SU-DHL-6 (cell line): Measurements from ENCODE around the gene LBH.

Source experiments
- H2AFZ ChIP-seq: fragments of 200-600 bp; sonication (generic); 2 replicates; pipeline ENCODE4 v1.6.1; 2014; ENCODE audit warnings: low read depth, mild to moderate bottlenecking, moderate library complexity, mixed read lengths, antibody characterized with exemption, low read length; ENCODE audit not compliant: severe bottlenecking
- H3F3A ChIP-seq: fragments of 200-600 bp; shearing (Covaris generic); 2 replicates; pipeline ENCODE4 v1.6.0; 2016; ENCODE audit warnings: antibody characterized with exemption, mild to moderate bottlenecking; ENCODE audit not compliant: insufficient read depth
- H3K27ac ChIP-seq: fragments of 200-600 bp; sonication (generic); 2 replicates; pipeline ENCODE4 v1.5.1; 2016; ENCODE audit warnings: low read depth, mild to moderate bottlenecking, low read length, moderate library complexity, mixed read lengths
- H3K27me3 ChIP-seq: fragments of 200-600 bp; sonication (generic), shearing (Covaris generic); 2 replicates; pipeline ENCODE4 v1.6.0; 2014; ENCODE audit warnings: mild to moderate bottlenecking, low read length
- H3K36me3 ChIP-seq: fragments of 200-600 bp; sonication (generic); 2 replicates; pipeline ENCODE4 v1.6.1; 2014; ENCODE audit warnings: mild to moderate bottlenecking, low read length, mixed read lengths
- H3K4me2 ChIP-seq: fragments of 300-600, 200-600 bp; shearing (Covaris generic), sonication (generic); 2 replicates; pipeline ENCODE4 v1.6.0; 2014; ENCODE audit warnings: low read length, low read depth, mild to moderate bottlenecking; ENCODE audit not compliant: poor library complexity, severe bottlenecking
- H3K4me3 ChIP-seq: fragments of 200-600 bp; sonication (generic); 2 replicates; pipeline ENCODE4 v1.5.1; 2014; ENCODE audit warnings: antibody characterized with exemption, low read length, mild to moderate bottlenecking, mixed read lengths; ENCODE audit not compliant: insufficient read depth, poor library complexity, severe bottlenecking
- H3K79me2 ChIP-seq: fragments of 200-600 bp; sonication (generic); 2 replicates; pipeline ENCODE4 v1.6.1; 2014; ENCODE audit warnings: mild to moderate bottlenecking, low read length, moderate library complexity; ENCODE audit not compliant: insufficient read depth
- H3K9ac ChIP-seq: fragments of 200-600 bp; sonication (generic); 2 replicates; pipeline ENCODE4 v1.7.0; 2014; ENCODE audit warnings: mild to moderate bottlenecking, low read length
- H3K9me2 ChIP-seq: fragments of 200-600 bp; sonication (generic); replicated peaks from 2 replicates; pipeline ENCODE4 v1.6.1; 2014; ENCODE audit warnings: low read length; ENCODE audit not compliant: insufficient read depth
- H3K9me3 ChIP-seq: fragments of 200-600 bp; sonication (generic); 2 replicates; pipeline ENCODE4 v1.6.1; 2014; ENCODE audit warnings: low read length, mixed read lengths; ENCODE audit not compliant: insufficient read depth
- H4K20me1 ChIP-seq: fragments of 200-600 bp; sonication (generic); 2 replicates; pipeline ENCODE4 v1.6.1; 2014; ENCODE audit warnings: low read depth, mild to moderate bottlenecking, antibody characterized with exemption, low read length, moderate library complexity, mixed read lengths
- EZH2phosphoT487 ChIP-seq: fragments of 200-600 bp; sonication (generic), shearing (Covaris generic); conservative IDR thresholded peaks from 2 replicates; pipeline ENCODE4 v1.6.1; 2018; ENCODE audit warnings: mild to moderate bottlenecking, antibody characterized with exemption, low read length, moderate library complexity, mixed read lengths
- TF ChIP-seq, protein P1 (sequence below): fragments of 200-600 bp; sonication (generic); IDR thresholded peaks from one replicate; pipeline ENCODE4 v1.5.1; 2017; ENCODE audit warnings: antibody characterized with exemption, mild to moderate bottlenecking, low read length, moderate library complexity; ENCODE audit not compliant: insufficient read depth, poor library complexity, severe bottlenecking

Gene LBH

DNA sequence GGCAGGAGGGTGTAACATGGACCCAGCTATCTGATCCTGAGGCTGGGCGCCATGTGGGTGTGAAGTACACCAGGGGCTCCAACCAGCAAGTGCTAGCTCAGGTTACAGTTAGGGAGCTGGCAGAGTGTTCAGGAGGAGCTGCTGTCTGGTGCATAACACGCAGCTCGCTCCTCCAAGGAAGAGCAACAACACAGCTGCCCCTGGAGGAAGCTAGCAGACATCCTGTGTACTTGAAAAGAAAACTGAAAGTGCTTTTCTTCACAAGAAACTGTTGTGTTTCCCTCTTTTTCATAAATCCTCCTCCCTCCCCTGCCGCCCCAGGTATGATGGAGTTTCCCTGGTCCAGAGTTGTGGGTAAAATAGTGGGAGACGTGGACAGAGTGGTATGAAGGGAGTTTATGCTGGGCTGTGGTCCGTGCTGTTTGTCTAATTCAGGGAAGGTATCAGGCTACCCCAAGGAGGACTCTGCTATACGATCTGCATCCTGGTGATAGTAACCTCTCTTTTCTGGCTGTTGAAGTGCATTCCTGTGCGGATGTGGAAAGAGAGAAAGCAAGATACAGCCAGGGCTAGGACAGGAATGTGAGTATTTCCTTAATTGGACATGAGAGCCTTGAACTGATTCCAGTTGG, 6.1 kb upstream of the LBH start:
- no peaks in the 10 kb centered on the region for H3K9me2 ChIP-seq
- H3F3A ChIP-seq: peaks cover 2% of the 10 kb centered on the region; the same call in 1 of the 2 replicates
- no peak overlapping the region for H3K27ac ChIP-seq
- no peaks in the 10 kb centered on the region for H3K9me3 ChIP-seq
- no peak overlapping the region for H3K4me3 ChIP-seq
- no peaks in the 10 kb centered on the region for H4K20me1 ChIP-seq
- H3K79me2 ChIP-seq: no peaks in the 10 kb centered on the region
- peak overlapping the region; percentile 22 for H3K4me2 ChIP-seq
- H3K27me3 ChIP-seq: no peaks in the 10 kb centered on the region
- no peak overlapping the region for H2AFZ ChIP-seq
- no peaks in the 10 kb centered on the region for H3K36me3 ChIP-seq
- no peak overlapping the region for H3K9ac ChIP-seq
- TF ChIP-seq, protein P1, sequence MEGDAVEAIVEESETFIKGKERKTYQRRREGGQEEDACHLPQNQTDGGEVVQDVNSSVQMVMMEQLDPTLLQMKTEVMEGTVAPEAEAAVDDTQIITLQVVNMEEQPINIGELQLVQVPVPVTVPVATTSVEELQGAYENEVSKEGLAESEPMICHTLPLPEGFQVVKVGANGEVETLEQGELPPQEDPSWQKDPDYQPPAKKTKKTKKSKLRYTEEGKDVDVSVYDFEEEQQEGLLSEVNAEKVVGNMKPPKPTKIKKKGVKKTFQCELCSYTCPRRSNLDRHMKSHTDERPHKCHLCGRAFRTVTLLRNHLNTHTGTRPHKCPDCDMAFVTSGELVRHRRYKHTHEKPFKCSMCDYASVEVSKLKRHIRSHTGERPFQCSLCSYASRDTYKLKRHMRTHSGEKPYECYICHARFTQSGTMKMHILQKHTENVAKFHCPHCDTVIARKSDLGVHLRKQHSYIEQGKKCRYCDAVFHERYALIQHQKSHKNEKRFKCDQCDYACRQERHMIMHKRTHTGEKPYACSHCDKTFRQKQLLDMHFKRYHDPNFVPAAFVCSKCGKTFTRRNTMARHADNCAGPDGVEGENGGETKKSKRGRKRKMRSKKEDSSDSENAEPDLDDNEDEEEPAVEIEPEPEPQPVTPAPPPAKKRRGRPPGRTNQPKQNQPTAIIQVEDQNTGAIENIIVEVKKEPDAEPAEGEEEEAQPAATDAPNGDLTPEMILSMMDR: no peak
- TF ChIP-seq EZH2phosphoT487: no peak

DNA sequence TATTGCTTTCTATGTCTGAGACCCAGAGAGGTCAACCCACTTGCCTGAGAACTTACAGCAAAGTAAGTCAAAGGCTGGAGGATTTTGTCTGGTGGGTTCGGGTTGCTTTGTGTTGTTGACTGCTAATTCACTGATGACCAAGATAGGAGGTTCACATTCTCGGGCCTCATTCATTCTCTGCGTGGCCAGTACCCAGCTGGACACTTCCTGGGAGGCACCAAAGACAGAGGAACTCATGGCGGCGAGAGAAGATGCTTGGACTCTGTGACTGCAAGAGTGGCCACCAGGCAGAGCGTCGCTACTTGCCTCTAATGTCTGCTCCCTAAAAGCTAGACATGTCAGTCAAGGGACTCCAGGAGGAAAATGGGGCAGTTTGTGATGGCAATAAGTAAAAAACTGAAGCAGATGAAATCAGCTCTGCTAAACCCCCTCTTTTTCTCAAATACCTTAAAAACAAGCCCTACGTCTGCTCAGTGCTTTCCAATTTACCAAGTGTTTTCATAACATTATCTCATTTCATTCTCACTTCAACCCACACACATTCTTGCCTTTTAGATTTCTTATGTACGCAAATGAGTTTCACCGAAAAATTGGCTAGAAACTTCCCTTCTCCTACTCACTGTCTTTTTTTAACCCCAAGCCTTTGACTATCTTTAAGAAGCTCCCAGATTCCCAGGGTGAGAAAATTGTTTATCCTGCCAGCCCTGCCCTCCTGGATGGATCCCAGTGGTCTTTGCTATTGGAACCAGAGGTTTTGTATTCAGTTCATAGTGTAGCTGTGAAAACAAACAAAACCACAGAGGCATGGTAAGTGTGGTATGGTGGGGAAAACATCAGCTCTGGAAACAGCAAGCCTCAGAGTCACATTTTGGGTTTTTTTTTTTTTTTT, 4.9 kb upstream of the LBH start:
- H2AFZ ChIP-seq: no peak overlapping the region
- H3K79me2 ChIP-seq: no peaks in the 10 kb centered on the region
- H3K9me2 ChIP-seq: no peaks in the 10 kb centered on the region
- H3K27ac ChIP-seq: no peak overlapping the region
- H3K4me3 ChIP-seq: no peak overlapping the region
- H3K27me3 ChIP-seq: no peaks in the 10 kb centered on the region
- no peak overlapping the region for H3K4me2 ChIP-seq
- no peak overlapping the region for H3K9ac ChIP-seq
- no peaks in the 10 kb centered on the region for H3K9me3 ChIP-seq
- peaks cover 4% of the 10 kb centered on the region; the same call in 1 of the 2 replicates for H3F3A ChIP-seq
- no peaks in the 10 kb centered on the region for H3K36me3 ChIP-seq
- H4K20me1 ChIP-seq: no peaks in the 10 kb centered on the region
- TF ChIP-seq, protein P1: no peak
- no peak for TF ChIP-seq EZH2phosphoT487

DNA sequence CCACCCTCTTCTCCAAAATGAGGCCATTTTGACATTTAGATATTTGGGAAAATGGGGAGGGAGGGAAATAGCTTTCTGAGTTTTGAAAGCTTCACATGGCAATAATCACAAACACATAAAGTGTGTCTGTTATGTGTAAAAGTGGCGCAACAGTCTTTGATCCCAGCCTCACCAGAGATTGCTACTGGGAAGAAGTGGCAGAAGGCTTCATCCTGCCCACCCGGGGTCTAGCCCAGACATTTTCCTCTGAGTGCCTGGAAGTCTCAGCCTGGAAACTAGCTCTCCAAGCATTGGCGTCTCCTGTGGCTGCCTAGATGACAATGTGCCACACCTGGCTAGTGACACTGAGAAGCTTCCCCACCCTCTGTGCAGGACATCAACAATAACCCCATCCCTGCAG, 1.7 kb upstream of the LBH start:
- H3K27ac ChIP-seq: no peak overlapping the region
- H3K9me3 ChIP-seq: no peaks in the 10 kb centered on the region
- H2AFZ ChIP-seq: no peak overlapping the region
- no peaks in the 10 kb centered on the region for H4K20me1 ChIP-seq
- H3K4me2 ChIP-seq: no peak overlapping the region
- H3K27me3 ChIP-seq: no peaks in the 10 kb centered on the region
- H3K4me3 ChIP-seq: no peak overlapping the region
- H3F3A ChIP-seq: peaks cover 4% of the 10 kb centered on the region; the same call in 1 of the 2 replicates
- no peaks in the 10 kb centered on the region for H3K36me3 ChIP-seq
- H3K9ac ChIP-seq: no peak overlapping the region
- TF ChIP-seq, protein P1: no peak
- TF ChIP-seq EZH2phosphoT487: no peak
- no peaks in the 10 kb centered on the region for H3K9me2 ChIP-seq
- no peaks in the 10 kb centered on the region for H3K79me2 ChIP-seq
